Measurements from ENCODE around the gene PRF1.
"Not testable (repeated sequence)": the region's sequence is repeated elsewhere in the genome, so short reads cannot be mapped to it uniquely, and the experiment has no call there.

PRF1 gene

DNA sequence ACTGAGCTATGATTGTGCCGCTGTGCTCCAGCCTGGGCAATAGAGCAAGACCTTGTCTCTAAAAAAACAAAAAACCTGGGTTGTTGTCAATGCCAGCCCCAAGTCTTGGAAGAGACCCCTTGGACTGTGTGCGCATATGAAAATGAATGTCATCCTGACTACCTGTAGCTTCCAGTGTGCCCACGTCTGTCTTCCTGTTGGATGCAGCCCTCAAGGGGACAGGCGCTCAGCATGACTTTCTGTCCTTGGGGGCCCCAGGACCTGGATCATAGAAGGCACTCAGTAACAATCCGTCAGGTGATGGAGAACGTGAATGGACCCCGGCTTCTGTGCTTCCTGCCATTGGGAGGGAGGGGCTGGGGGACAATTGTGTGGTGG is 9.0 kb downstream of the PRF1 start:
- no peak for DNase-seq

DNA sequence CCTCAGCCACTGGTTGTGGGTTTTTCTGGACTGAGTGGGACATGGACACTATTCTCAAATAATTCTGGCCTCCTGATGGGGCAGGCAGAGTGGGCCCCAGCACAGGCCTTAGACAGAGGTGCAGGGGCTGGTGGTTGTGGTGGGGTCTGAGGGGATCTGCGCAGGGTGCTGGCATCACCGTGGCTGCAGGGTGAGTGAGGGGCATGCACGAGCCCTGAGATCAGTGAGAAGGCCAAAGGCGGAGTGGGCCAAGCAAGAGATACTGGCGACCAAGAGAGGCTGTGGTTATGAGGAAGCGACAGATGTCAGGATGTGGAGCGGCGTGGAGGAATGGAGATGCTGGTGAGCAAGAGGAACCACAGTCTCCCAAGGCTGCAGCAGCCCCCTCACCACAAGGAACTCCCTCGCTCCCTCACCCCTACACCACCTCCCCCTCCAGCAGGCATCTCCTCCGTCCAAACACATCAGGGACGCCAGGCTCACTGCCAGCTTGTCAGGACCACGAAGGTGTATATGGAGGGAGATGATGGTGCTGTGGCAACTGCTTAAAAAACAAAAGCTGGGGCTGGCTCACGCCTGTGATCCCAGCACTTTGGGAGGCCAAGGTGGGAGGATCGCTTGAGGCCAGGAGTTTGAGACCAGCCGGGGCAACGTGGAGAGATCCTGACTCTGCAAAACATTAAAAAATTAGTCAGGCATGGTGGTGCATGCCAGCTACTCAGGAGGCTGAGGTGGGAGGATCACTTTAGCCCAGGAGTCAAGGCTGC is 9.6 kb downstream of the PRF1 start:
- no peak for DNase-seq

DNA sequence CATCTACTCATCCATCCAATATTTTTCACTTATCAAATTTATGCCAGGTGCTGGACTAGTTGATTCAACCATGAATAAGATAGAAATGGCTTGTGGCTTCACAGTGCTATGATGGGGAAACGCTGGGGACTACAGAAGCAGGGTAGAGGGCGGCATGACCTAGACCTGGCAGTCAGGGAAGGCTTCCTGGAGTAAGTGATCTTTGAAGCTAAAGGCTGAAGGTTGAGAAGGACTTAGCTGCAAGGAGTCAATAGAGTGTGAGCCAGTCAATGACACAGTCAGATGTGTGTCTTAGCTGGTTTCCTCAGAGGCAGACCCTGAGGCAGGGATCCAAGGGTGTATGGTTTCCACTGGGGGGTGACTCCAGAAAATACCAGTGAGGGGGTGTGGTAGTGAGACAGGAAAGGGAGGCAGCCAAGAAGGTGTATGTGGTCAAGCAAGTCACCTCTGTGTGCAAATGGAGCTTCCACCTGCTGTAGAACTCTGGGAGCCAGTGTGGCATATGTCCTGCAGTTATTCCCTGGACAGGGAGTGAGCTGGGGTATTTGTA is 10.3 kb downstream of the PRF1 start:
- no peak for DNase-seq

DNA sequence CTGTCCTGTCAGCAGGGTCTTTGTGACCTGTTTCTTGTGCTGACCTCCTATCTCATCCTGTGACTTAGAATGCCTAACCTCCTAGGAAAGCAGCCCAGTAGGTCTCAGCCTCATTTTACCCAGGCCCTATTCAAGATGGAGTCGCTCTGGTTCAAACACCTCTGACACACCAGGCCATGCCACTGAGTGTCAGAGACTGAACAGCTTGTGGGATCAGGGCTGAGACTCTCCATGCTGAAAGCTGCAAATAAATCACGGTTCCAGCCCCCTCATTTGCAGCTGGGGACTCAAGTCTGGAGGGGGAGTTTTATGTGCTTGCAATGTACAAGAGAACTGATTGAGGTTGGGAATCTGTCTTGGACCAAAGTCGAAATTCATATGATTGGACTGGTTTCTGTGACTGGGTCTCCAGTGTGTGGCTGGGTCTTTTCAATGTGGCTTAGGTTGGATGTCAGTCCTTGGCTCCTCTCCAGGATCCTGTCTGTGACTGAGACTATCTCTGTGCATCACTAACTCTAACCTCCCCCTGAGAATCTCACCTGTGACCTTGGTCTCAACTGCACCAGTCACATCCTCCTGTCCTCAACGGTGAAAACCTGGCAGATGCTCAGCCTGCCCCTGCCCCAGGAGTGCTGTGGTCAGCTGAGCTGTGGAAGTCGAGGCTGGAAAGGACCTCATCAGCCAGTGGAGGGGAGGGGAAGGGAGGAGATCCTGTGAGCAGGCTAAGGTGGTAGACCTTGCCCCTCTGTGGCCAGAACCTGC is 11.7 kb downstream of the PRF1 start:
- DNase-seq = no peak

DNA sequence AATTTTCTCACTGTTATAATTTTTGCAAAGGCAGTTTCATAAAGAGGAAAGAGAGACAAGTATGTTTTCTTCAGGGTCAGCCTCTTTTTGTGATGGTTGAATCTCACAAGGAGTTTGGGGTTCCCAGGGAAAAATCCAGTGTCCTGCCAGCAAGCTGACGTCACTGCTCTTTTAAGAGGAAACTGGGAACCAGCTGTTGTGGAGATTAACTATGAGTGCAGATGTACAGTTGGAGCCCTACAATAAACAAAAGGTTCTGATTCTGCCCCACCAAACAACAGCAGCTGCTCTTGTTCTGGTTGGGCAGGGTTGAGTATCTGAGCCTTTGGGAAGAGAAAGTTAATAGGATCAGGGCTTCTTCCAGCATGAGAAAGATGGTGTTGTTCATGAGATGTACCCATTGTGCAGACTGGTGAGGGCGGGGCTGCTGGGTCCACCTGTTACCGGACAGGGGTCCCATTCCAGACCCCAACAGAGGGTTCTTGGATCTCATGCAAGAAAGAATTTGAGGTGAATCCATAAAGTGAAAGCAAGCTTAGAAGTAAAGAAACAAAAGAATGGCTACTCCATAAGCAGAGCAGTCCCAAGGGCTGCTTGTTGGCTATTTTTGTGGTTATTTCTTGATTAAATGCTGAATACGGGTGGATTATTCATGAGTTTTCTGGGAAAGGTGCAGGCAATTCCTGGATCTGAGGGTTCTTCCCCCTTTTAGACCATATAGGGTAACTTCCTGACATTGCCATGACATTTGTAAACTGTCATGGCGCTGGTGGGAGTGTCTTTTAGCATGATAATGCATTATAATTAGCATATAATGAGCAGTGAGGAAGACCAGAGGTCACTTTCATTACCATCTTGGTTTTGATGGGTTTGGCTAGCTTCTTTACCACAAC is 12.5 kb downstream of the PRF1 start:
- peak in 1 of 14 donors; percentile 11 for DNase-seq

DNA sequence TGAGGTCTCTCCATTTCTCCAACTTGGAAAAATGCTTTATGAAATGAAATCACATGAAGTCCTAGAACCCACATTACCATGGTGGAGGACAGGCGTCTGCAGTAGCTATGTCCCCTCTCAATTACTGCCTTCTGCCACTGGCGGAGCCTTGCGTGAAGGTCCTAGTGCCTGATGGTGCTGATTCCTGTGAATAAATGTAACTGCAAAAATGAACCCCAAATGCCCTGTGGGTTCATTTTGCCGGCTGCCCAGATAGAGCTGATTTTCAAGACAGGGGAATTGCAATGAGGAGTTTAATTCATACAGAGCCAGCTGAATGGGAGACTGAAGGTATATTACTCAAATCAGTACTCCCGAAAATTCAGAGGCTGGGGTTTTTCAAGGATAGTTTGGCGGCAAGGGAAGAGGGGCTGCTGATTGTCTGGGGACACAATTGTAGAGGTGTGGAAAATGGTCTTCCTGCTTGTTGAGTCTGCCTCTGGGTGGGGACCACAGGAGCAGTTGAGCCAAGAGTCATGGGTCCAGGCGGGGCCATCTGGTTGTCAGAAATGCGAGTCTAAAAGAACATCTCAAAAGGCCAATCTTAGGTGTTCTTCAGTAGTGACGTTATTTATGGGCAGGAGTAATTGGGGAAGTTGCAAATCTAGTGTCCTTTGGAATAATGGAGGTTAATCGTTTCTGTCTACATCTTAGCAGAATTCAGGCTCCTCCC is 13.5 kb downstream of the PRF1 start:
- DNase-seq = no peak

DNA sequence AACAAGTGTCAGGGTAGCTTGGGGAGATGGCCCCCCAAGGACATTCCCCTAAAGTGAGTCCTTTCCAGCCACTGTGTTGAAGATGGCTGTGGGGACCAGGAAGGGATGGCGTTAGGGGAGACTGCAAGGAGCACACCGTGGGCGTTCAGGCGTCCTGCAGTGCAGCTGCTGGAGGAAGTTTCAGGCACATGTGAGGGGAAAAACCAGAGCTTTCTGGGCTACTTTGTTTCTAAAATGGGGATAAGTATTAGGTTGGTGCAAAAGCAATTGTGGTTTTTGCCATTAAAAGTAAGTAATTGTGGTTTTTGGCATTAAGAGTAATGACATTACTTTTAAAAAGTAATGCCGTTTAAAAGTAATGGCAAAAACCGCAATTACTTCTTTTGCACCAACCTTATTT is 14.3 kb downstream of the PRF1 start:
- no peak for DNase-seq

DNA sequence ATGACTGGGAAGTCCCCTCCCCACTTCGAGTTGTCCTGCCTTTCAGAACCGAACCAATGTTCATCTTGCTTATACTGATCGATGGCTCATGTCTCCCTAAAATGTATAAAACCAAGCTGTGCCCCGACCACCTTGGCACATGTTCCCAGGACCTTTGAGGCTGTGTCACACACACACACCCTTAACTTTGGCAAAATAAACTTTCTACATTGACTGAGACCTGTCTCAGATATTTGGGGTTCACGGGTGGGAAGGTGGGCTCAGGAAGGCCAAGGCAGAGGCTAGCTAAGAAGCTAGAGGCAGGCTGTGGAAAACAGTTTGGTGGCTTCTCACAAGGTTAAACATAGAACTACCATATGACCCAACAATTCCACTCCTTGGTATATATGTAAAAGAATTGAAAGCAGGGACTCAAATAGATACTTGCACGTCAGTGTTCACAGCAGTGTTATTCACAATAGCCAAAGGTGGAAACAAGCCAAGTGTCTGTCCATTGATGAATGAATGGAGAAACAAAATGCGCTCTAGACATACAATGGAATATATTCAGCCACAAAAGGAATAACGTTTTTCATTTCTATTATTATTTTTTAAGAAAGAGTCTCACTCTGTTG is 15.4 kb downstream of the PRF1 start:
- DNase-seq = peak in 1 of 14 donors; percentile 4

DNA sequence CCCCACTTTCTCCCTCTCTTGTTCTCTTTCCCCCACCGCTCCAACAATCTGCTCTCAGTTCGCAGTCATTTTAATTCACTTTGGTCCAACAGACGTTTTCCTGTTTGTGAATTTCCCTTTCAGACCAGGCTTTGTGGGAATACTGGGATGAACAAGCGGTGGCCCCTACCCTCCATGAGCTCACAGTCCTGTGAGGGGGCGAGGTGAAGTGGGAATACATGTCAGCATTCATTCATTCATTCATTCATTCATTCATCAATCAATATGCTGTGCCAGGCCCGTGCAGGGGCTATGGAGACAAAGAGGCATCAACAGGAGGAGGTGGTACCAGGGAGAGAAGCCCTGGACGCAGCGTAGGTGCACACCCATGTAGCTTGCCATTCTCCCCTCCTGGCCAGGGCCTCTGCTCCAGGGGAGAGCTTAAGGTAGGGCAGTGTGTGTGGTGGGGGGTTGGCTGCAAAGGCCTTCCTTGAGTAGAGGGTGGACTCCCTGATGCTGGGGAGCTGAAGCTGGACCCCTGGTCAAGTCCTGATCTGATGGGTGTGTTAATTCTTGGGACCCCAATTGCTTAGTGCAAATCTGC is 16.1 kb downstream of the PRF1 start:
- no peak for DNase-seq

DNA sequence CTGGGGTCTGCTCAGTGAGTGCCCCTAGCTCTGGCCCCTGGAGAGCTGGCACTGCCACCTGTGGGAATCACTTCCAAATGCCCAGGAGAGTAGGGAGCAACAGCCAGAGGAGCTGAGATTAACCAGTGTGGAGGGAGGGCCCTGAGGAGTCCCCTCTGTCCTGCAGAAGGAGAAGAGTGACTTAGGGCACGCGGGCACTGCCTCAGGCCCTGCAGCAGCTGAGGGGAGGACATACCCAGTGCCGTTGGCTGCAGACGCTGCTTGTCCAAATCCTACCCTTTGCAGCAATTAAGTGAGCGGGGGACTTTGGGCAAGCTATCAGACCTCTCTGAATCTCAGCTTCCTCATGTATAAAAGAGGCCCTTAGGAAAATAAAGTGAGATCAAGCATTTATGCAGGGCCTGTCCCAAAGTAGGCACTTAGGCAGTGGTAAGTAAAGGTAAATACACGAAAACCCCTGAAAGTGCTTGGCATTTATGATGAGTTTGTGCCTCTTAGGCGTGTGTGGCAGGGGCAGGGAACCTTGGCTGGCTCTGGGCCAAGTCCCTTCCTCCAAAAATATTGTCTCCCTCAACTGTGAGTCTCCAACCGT is 16.9 kb downstream of the PRF1 start:
- no peak for DNase-seq

DNA sequence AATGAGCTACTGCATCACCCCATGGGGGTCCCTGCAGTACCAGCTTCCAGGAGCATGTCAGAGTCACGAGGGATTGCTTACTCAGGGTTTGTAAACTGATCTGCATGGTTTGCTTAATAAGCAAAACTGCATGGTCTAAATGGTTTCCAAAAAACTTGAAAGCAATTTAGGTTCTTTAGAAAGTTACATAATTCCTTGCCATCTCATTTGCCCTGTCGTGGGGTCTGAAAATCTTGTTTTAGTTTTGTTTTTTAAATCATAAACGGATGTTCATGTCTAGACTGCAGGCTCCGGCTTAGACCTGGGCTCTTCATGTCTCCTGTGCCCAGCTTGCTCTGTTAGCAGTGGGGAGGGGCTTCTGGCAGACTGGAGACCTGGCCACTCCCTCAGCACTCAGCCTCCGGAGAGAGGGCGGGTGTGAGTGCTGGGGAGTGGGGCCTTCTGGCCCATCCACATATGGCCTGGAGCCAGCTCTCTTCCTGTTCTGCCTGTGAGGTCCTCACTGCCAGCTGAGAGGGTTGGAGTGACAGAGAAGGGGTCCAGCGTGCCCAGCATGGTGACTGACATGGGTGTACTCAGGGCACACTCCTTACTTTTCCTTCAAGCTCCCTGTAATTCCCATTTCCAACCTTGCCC is 17.5 kb downstream of the PRF1 start:
- no peak for DNase-seq

DNA sequence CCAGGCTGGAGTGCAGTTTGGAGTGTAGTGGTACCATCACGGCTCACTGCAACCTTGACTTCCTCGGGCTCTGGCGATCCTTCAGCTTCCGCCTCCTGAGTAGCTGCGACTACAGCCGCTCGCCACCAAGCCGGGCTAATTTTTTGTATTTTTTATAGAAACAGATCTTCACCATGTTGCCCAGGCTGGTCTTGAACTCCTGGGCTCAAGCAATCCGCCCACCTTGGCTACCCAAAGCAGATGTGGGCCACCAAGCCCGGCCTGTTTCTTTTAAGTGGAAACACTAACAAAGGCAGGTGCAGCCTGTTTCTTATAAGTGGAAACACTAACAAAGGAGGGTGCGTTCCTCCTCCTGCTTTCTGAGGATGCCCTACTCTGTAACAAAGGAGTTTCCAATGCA is 18.2 kb downstream of the PRF1 start:
- no peak for DNase-seq

DNA sequence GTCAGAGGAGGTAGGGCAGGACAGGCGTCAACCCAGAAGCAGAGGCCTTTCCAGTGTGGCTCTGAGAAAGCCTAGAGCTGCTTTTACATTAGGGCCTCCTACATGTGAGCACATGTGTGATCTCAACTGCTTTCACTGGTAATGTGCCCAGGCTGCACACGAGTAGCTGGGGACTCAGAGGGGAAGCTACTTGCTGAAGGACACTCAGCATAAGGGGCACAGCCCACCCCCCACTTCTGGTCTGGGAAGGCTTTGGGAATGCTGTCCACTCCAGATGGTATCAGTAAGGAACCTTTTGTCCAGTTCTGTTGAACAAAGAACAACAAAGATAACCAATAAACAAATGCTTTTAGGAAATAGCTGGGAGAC is 18.9 kb downstream of the PRF1 start:
- no peak for DNase-seq

DNA sequence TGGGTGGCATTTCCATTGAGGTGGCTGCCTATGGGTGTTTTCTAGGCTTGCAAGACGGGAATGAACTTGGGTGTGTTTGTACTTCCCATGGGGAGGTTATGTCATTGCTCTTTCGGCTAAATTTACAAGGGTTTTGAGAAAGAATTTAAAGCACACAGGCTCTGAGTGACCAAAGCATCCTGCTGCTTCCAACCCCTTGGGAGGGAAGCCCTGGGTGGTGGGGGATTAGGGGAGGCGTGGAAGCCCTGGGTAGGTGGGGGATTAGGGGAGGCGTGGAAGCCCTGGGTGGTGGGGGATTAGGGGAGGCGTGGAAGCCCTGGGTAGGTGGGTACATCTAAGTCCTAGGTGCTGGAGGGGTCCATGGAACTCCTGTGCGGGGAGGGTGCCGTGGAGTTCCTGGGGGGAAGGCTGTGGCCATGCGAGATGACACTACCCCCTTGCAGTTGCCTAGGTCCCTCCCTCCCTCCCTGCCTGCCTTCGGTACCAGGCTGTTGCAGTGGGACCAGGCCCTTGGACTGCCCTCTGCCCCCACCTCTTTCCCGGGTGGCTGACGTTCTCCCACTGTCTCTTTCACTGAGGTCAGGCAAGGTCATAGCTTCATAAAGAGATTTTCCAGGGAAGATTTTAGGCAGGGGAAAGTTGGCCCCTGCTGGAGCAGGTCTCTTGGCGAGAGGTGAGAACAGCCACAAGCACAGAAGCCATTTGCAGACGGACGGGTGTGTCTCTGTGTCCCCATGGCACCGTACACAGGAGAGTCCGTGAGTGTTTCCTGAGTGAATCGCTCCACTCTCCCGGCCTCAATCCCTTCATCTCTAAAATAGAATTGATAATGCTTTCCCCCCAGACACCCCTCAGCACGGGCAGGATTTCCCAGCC is 19.5 kb downstream of the PRF1 start:
- DNase-seq = no peak

DNA sequence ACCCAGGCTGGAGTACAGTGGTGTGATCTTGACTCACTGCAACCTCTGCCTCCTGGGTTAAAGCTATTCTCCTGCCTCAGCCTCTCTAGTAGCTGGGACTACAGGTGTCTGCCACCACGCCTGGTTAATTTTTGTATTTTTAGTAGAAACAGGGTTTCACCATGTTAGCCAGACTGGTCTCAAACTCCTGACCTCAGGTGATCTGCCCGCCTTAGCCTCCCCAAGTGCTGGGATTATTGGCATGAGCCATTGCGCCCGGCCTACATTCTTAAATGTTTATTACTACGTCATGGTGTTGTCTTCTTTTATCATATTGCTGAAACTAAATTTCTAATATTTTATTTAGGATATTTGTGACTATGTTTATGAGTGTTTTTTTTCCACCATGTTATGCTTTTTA is 21.4 kb downstream of the PRF1 start:
- not testable (repeated sequence) for DNase-seq

DNA sequence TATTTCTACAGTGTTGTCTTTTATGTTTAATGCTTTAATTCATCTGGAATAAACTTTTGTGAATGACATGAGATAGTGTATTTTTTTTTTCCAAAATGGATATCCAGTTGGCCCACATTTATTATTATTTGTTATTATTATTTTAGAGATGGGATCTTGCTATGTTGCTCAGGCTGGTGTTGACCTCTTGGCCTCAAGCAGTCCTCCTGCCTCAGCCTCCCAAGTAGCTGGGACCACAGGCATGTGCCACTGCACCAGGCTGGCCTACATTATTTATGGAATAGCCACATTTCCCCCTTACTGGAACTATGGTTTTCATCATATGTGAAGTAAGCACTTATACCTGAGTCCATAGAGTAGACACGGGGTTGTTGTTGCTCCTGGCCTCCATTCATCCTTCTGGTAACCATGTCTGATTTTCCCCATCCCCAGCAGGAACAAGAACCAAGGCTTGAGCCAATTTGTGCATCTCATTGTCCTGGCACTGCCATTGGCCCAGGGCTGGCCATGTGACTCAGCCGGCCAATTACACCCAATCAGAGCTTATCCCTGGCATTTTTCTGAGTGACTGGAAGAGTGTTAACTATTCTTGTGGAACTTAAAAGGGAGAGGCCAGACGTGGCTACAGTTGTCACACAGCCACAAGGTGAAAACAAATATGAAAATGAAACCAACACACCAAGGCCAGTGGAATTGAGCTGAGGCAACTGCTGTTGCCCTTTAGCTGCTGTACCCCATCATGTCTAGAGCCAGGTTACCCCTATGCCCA is 23.1 kb downstream of the PRF1 start:
- no peak for DNase-seq

DNA sequence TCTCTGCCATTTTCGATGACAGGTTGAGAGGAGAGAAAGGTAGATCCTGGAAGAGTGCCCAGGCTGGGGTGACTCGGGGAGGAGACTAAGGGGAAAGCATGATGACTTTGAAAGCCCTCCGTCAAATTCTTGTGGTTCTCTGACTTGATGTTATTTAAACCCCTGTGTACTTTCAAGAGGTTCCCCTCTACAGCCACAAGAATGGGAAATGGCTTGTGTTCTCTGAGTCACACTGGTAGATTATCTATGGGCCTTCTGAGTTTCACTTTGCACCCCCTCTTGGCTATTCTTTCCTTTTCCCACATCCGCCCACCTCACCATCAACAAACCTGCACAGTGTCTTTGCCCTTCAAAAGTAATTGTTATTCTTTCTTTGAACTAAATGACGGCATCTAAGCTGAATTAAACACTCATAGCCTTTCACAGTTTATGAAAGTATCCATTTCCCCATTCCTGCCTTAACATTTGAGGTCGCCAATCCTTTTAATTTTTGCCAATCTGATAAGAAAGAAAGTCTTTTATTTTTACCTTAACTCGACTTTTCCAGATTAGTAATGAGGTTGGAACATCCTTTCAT is 24.1 kb downstream of the PRF1 start:
- DNase-seq = no peak

Measured in C1 segment of cervical spinal cord (tissue), 14 donors.